Measurements from ENCODE around the gene RNF220.

GRCh38 chr1:44534771-44535170 is 129.7 kb downstream of the RNF220 start:
- no peak for TF ChIP-seq CTCF (IDR thresholded peaks at IDR 0.05)
- no peak for TF ChIP-seq POLR2AphosphoS5 (IDR thresholded peaks at IDR 0.05)
- no peak for TF ChIP-seq EP300 (IDR thresholded peaks at IDR 0.05)
